Measurements from ENCODE around the gene BST1.

GRCh38 chr4:15749001-15749400 is 46.1 kb downstream of the BST1 start:
- TF ChIP-seq CTCF (IDR thresholded peaks at IDR 0.05 in 8 of 11, conservative IDR thresholded peaks at IDR 0.05 in 3 of 11) = no peak
- no peak for TF ChIP-seq POLR2A (IDR thresholded peaks at IDR 0.05)
- TF ChIP-seq POLR2AphosphoS5 (IDR thresholded peaks at IDR 0.05) = no peak

Data from spleen (tissue), 7 donors.